ENCODE data around the gene SORCS2.

SORCS2 gene

GRCh38 chr4:7362862-7363430, 170.6 kb downstream of the SORCS2 start:
- DNase-seq: no peak

DNA sequence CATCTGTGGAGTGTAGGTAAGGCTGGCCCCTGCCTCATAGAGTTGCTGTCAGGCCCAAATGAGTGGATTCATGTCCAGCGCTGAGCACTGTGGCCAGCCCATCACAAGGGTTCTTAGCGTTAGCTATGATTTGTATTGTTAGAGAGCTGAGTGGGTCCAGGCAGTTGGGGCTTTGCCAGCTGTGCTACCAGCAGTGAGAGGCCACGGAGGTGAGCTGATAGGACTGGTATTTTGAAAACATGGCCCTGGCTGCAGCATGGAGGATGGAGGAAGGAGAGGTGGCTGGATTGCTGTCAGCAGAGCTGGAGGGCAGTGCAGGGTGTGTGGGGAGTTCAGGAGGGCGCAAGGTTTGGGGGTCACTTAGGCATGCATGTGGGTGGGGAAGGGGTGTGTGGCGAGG, 172.6 kb downstream of the SORCS2 start:
- no peak for DNase-seq

- DNase-seq: no peak
Measured at GRCh38 chr4:7365462-7366179, 173.3 kb downstream of the SORCS2 start.

GRCh38 chr4:7366180-7366945, 174.0 kb downstream of the SORCS2 start:
- DNase-seq: no peak

- no peak for DNase-seq
Measured at GRCh38 chr4:7366954-7367353, 174.6 kb downstream of the SORCS2 start.

- DNase-seq: no peak
Measured at GRCh38 chr4:7367406-7367805, 175.1 kb downstream of the SORCS2 start.

- DNase-seq: no peak
Measured at GRCh38 chr4:7367864-7368277, 175.5 kb downstream of the SORCS2 start.

GRCh38 chr4:7368296-7368695, 176.0 kb downstream of the SORCS2 start:
- no peak for DNase-seq

DNA sequence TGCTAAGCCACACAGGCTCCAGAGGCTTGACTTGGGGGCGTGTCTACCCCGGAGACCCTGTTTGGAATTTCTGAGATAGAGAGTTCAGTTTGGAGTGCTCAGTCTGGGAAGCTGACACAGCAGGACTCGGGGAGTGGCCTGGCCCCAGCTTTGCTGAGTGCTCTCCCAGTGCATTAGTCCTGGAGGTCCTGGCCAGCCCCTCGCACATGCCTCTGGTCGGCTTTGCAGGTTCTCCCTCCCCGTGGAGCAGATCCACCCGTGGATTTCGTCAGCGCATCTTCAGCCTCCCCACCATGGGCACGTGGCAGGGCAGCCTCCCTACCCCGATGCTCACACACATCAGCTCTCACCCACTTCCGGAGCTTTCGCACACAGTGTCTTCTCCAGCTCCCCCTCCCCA, 177.2 kb downstream of the SORCS2 start:
- no peak for DNase-seq

DNA sequence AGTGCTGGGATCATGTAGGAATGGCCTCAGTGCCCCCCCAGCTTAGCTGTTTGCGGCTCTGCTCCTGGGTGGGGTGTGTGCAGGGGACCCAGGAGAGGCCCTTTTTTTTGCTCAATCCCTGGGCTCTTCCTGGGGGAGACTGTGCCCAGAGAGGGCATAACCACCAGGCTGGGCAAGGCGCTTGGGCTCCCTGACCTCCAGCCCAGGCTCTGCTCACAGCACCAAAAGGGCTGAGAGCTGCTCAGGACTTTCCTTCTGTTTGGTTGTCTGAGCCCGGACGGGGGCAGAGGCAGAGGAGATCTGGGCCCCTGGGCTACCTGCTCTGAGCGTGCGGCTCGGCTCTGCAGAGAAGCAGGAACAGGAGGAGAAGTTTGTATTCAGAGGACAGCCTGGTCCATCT, 177.7 kb downstream of the SORCS2 start:
- no peak for DNase-seq

DNA sequence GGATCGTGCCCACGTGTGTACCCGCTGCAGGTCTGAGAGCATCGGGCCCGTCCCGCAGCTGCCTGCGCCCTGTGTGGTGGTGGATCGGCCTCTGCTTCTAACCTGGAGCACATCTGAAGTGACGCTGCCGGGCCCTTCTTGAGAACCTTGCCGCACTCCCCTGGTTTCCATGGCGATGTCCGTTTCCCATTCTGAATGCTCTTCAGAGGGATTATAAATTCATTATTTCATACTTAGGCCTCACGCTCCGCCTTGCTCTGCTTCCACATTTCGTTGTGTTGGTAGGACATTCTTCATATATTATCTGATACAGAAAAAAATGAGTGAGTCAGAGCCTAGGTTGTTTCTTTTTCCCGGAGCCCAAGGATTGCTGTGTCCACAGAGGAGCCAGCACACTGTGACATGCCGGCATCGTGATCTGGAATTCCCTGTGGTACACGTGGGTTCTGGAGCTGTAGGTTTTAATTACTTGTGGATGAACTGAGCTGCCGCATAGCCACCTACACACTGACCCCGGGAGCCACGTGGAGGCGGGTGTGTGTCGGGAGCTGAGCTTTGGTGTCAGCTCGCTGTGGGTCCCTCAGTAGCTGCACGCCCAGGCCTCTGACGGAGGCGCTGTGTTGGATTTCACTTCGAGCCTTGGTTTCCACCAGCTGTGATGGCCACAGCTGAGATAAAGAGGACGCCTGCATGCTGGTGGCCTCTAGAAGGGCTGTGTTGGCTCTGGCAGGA, 179.0 kb downstream of the SORCS2 start:
- no peak for DNase-seq

- no peak for DNase-seq
Measured at GRCh38 chr4:7372673-7373072, 180.3 kb downstream of the SORCS2 start.

DNA sequence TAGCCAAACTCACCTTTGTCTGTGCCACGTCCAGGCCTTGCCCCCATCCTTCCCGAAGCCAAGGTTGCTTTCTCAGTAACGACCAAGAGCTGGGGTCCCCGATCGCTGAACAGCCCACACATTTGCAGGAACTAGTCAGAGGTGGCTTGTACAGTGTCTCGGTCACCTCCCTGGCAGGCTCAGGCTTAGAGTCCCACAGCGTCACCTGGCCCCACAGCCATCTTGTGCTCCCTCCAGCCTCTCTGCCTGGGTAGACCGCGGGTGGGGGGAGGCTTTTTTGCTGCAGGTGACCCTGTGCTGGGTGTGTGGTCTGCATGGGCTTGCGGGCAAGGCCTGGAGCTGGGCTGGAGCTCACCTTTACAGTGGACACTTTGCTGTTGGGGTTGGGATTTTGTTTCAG, 182.2 kb downstream of the SORCS2 start:
- DNase-seq: no peak

DNA sequence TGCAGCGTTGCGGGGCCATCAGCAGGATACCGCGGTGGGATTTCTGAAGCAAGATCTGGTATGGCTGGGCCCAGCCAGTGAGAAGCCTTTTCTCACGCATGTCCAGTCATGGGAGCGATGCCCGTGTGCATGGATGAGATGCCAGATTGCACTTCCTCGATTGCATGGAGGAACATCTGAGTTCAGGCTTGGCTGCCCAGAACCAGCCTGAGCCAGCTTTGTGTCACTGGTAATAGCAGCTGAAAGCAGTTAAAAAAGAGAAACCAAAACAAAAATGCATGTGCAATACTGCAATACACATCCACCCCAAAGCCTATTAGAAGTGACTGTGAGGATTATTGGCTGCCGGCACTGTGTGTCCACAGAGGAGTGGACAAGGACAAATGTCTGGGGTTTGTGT, 183.1 kb downstream of the SORCS2 start:
- no peak for DNase-seq

- no peak for DNase-seq
Measured at GRCh38 chr4:7377223-7377865, 185.0 kb downstream of the SORCS2 start.

GRCh38 chr4:7379186-7379585, 186.8 kb downstream of the SORCS2 start:
- no peak for DNase-seq

DNA sequence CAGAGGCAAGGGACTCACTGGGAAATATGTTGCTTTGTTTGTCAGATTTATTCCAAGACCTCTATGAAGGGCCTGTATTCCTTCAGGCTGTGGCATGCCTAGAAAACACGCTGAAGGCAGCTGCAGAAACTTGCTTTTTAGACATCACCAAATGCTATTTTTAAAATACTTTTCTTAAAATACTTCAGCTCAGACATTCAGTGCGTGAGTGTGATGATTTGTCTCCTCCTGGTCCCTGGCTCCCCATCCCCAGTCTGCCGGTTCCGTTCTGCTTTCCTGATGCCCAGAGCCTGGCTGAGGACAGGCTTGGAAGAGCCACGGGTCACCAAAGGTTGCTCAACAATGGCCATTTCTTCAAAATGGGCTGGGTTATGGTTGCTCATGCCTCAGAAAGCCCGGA, 187.4 kb downstream of the SORCS2 start:
- no peak for DNase-seq

GRCh38 chr4:7381221-7381889, 189.0 kb downstream of the SORCS2 start:
- DNase-seq: no peak

DNA sequence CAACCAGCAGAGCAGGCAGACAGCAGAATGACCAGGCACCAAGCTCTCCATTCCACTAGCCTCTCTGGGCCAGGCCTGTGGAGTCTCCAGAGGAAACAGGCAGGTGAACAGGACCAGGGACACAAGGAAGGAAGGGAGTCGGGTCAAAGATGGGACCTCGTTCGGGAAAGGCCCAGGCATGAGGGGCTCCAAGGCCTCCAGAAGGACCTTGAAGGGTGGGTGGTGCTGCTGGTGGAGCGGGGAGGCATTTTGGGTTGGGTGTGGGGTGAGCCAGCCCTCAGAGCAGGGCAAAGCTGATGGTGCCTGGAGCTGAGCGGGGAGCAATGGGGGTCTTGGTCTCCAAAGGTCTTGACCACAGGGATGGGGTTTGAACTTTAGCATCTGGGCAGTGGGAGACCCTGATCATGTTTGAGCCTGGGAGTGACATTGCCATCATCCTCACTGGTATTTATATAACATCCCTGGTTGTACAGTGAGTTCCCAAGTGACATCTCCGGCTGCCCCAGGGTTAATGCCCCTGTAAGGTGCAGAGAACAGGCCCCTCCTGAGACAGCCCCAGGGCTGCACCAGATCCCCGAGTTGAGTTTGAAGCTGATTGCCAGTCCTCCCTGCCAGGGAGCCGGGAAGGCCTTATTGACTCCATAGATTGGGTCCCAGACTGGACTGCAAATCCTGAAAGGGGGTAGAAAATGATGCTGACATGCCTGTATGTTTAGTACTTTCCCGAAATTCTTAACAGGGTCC, 189.7 kb downstream of the SORCS2 start:
- no peak for DNase-seq

DNA sequence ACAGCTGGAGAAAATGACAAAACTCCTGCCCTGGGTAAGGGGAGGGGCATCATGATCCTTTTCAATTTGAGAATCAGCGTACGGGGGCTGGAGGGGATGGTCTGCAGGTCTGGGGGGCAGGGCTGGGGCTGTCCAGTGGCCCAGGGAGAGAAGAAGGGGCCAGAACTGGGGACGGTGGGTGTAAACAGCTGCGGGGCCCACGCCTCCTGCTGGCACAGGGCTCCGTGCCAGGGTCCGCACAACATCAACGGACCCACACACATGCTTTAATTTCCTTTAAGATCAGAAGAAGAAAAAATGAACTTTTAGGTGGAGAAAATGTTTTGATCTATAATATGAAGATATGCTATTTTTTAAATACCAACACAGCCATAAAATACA, 190.3 kb downstream of the SORCS2 start:
- no peak for DNase-seq

GRCh38 chr4:7383266-7383665, 190.9 kb downstream of the SORCS2 start:
- no peak for DNase-seq
